Loucy (cell line): ENCODE data around the gene DUSP23.

Source experiments
- H2AFZ ChIP-seq: fragments of 200-600 bp; sonication (generic); 2 replicates; pipeline ENCODE4 v1.6.0; 2016; ENCODE audit warnings: antibody characterized with exemption, mild to moderate bottlenecking, low read length, moderate library complexity
- H3F3A ChIP-seq: fragments of 200-600 bp; 2 replicates; pipeline ENCODE4 v1.6.0; 2016; ENCODE audit warnings: antibody characterized with exemption, low read depth, mild to moderate bottlenecking
- H3K27me3 ChIP-seq: fragments of 200-600 bp; sonication (generic); 2 replicates; pipeline ENCODE4 v1.6.1; 2014; ENCODE audit warnings: low read length, mild to moderate bottlenecking; ENCODE audit not compliant: insufficient read depth, poor library complexity, severe bottlenecking
- H3K36me3 ChIP-seq: fragments of 200-600 bp; sonication (generic); 2 replicates; pipeline ENCODE4 v1.6.1; 2016; ENCODE audit warnings: low read length; ENCODE audit not compliant: insufficient read depth
- H3K4me1 ChIP-seq: fragments of 200-600 bp; sonication (generic); 2 replicates; pipeline ENCODE4 v1.5.1; 2014; ENCODE audit warnings: low read length, mild to moderate bottlenecking; ENCODE audit not compliant: insufficient read depth, poor library complexity, severe bottlenecking
- H3K4me2 ChIP-seq: fragments of 200-600 bp; sonication (generic); 2 replicates; pipeline ENCODE4 v1.6.0; 2014; ENCODE audit warnings: antibody characterized with exemption, low read length, low read depth, mild to moderate bottlenecking; ENCODE audit not compliant: poor library complexity, severe bottlenecking
- H3K4me3 ChIP-seq: fragments of 200-600 bp; sonication (generic); 2 replicates; pipeline ENCODE4 v1.5.1; 2014; ENCODE audit warnings: low read length, mild to moderate bottlenecking, mixed read lengths; ENCODE audit not compliant: poor library complexity, severe bottlenecking
- H3K79me2 ChIP-seq: fragments of 200-600 bp; sonication (generic); 2 replicates; pipeline ENCODE4 v1.6.1; 2014; ENCODE audit warnings: low read length; ENCODE audit not compliant: insufficient read depth
- H3K9ac ChIP-seq: fragments of 200-600 bp; sonication (generic); 2 replicates; pipeline ENCODE4 v1.6.0; 2014; ENCODE audit warnings: mild to moderate bottlenecking, low read depth, low read length, moderate library complexity; ENCODE audit not compliant: poor library complexity, severe bottlenecking
- H3K9me2 ChIP-seq: fragments of 200-600 bp; sonication (generic); replicated peaks from 2 replicates; pipeline ENCODE4 v1.6.1; 2016; ENCODE audit warnings: low read depth, low read length, mixed read lengths
- H3K9me3 ChIP-seq: fragments of 200-600 bp; sonication (generic); 2 replicates; pipeline ENCODE4 v1.6.1; 2014; ENCODE audit warnings: mild to moderate bottlenecking, antibody characterized with exemption, low read length, low read depth; ENCODE audit not compliant: insufficient read depth
- H4K20me1 ChIP-seq: fragments of 200-600 bp; sonication (generic); 2 replicates; pipeline ENCODE4 v1.6.0; 2014; ENCODE audit warnings: antibody characterized with exemption, low read length, mild to moderate bottlenecking; ENCODE audit not compliant: insufficient read depth, poor library complexity, severe bottlenecking
- CTCF ChIP-seq: fragments of 200-600 bp; sonication (generic); conservative IDR thresholded peaks from 2 replicates; pipeline ENCODE4 v1.5.1; 2014; ENCODE audit warnings: mild to moderate bottlenecking, antibody characterized with exemption, low read length
- EZH2phosphoT487 ChIP-seq: fragments of 200-600 bp; IDR thresholded peaks from 2 replicates; pipeline ENCODE4 v1.6.1; 2018; ENCODE audit warnings: antibody characterized with exemption, mild to moderate bottlenecking, moderate library complexity, borderline replicate concordance

DUSP23 gene

GRCh38 chr1:159829273-159829634 is 48.5 kb downstream of the DUSP23 start:
- peaks cover 31% of the 10 kb centered on the region for H3K4me1 ChIP-seq
- H4K20me1 ChIP-seq = no peaks in the 10 kb centered on the region
- no peak overlapping the region for H3K4me3 ChIP-seq
- no peak overlapping the region for H3K4me2 ChIP-seq
- no peaks in the 10 kb centered on the region for H3K27me3 ChIP-seq
- no peak overlapping the region for H3K9ac ChIP-seq
- TF ChIP-seq CTCF (peak; percentile 38), EZH2phosphoT487 (no peak)
- H2AFZ ChIP-seq = no peak overlapping the region
- no peaks in the 10 kb centered on the region for H3K9me2 ChIP-seq
- no peaks in the 10 kb centered on the region for H3K79me2 ChIP-seq
- no peaks in the 10 kb centered on the region for H3K36me3 ChIP-seq
- H3F3A ChIP-seq = no peaks in the 10 kb centered on the region
- H3K9me3 ChIP-seq = no peaks in the 10 kb centered on the region

- Histone ChIP-seq H3F3A (no peaks in the 10 kb centered on the region), H3K27me3 (no peaks in the 10 kb centered on the region), H3K9ac (no peak overlapping the region), H3K4me2 (no peak overlapping the region), H3K9me2 (no peaks in the 10 kb centered on the region), H3K36me3 (no peaks in the 10 kb centered on the region), H3K4me3 (no peak overlapping the region), H4K20me1 (no peaks in the 10 kb centered on the region), H3K4me1 (peaks cover 27% of the 10 kb centered on the region), H3K79me2 (no peaks in the 10 kb centered on the region), H2AFZ (no peak overlapping the region), H3K9me3 (no peaks in the 10 kb centered on the region)
- no peak for TF ChIP-seq EZH2phosphoT487
- TF ChIP-seq CTCF = no peak
Measured at GRCh38 chr1:159829822-159830465, 49.2 kb downstream of the DUSP23 start.

- Histone ChIP-seq H4K20me1 (no peaks in the 10 kb centered on the region), H3K4me3 (no peak overlapping the region), H3F3A (no peaks in the 10 kb centered on the region), H3K79me2 (no peaks in the 10 kb centered on the region), H3K4me2 (no peak overlapping the region), H2AFZ (no peak overlapping the region), H3K9me3 (no peaks in the 10 kb centered on the region), H3K9me2 (no peaks in the 10 kb centered on the region), H3K9ac (no peak overlapping the region), H3K27me3 (no peaks in the 10 kb centered on the region), H3K36me3 (no peaks in the 10 kb centered on the region), H3K4me1 (peaks cover 23% of the 10 kb centered on the region)
- TF ChIP-seq CTCF (no peak), EZH2phosphoT487 (no peak)
Measured at GRCh38 chr1:159830722-159831121, 50.0 kb downstream of the DUSP23 start.
